Upper lobe of left lung (tissue), 6 donors: ENCODE measurements around the gene CHSY1. TPM values are rescaled to one million over a fixed set of nuclear protein-coding genes. Genes with fewer than 3 reads are reported as not detected.

Experiments used
- ATAC-seq, 2 donors: fragments of 200-7000 bp; cut with Tn5 transposase; one replicate each; pipeline ENCODE4 v1.9.1; 2022; ENCODE audit warnings: mild to moderate bottlenecking in 2 of 2, moderate library complexity in 2 of 2; ENCODE audit not compliant: low FRiP score in 2 of 2
- DNase-seq, 2 donors: peaks; one replicate each; pipeline ENCODE4 v3.0.0-alpha.2; 2019 to 2020
- H3K27ac ChIP-seq, 4 donors: fragments of 200-600 bp; sonication (generic); one replicate each; pipeline ENCODE4 v1.5.1; 2016 to 2019
- H3K27me3 ChIP-seq, 4 donors: fragments of 200-600 bp; sonication (generic); one replicate each; pipeline ENCODE4 v1.5.1; 2017 to 2019
- H3K36me3 ChIP-seq, 4 donors: fragments of 200-600 bp; sonication (generic); one replicate each; pipeline ENCODE4 v1.5.1; 2016 to 2019
- H3K4me1 ChIP-seq, 4 donors: fragments of 200-600 bp; sonication (generic); one replicate each; pipeline ENCODE4 v1.5.1; 2018 to 2019
- H3K4me3 ChIP-seq, 4 donors: fragments of 200-600 bp; sonication (generic); one replicate each; pipeline ENCODE4 v1.5.1; 2017 to 2019; ENCODE audit warnings: mild to moderate bottlenecking in 2 of 4, moderate library complexity in 1 of 4
- H3K9me3 ChIP-seq, 4 donors: fragments of 200-600 bp; sonication (generic); one replicate each; pipeline ENCODE4 v1.5.1; 2018 to 2019
- CTCF ChIP-seq, 6 experiments: fragments of 450-650 bp in 4 of 6; fragments of 200-600 bp in 2 of 6; sonication (generic) in 2 of 6; IDR thresholded peaks; one replicate each; pipeline ENCODE4 v1.5.1; 2016 to 2019; ENCODE audit warnings: antibody characterized with exemption in 6 of 6
- EP300 ChIP-seq, 4 donors: sonication (generic); formaldehyde crosslinking; IDR thresholded peaks; one replicate each; pipeline ENCODE4 v1.5.1; 2017; ENCODE audit warnings: antibody characterized with exemption in 4 of 4, control low read depth in 2 of 4
- POLR2A ChIP-seq, 4 donors: fragments of 450-650 bp; IDR thresholded peaks; one replicate each; pipeline ENCODE4 v1.5.1; 2016 to 2017; ENCODE audit warnings: antibody characterized with exemption in 4 of 4, mild to moderate bottlenecking in 2 of 4
- POLR2AphosphoS5 ChIP-seq, 2 donors: sonication (generic); formaldehyde crosslinking; IDR thresholded peaks; one replicate each; pipeline ENCODE4 v1.5.1; 2017; ENCODE audit warnings: antibody characterized with exemption in 2 of 2
- WGBS, 2 donors: methylation state at CpG; one replicate each; pipeline ENCODE4 v1.1.5; 2017 to 2018; 5-methylcytosine and 5-hydroxymethylcytosine counted together
- total RNA-seq, 6 donors: library from RNA; depleted of rRNA in 4 of 6; stranded (reverse); fragments of >200 nt in 4 of 6; gene quantifications; one replicate each; pipeline versions ENCODE4 v1.1.0 to v1.2.1, GENCODE V29; 2016 to 2021
- donor health status: DM: no; HTN: no; CAD: no; lungs with moderate emphysema.
- donor health status: DM: no; HTN: yes; CAD: no; lungs with severe emphysema.

Gene CHSY1
- total RNA-seq, 6 donors from 2014 or later, result 12.4 to 38.3 (median 23.7) TPM

GRCh38 chr15:101170568-101171350, 81.1 kb downstream of the CHSY1 start:
- ATAC-seq (peak in 1 of 2 donors; percentile 80), DNase-seq (no peak)
- 82 to 85% methylated on average over 20 of the region's 20 CpGs for whole genome bisulfite sequencing, 2 donors
- Histone ChIP-seq H3K9me3 (peaks cover under 1 to 8% (median 3%) of the 10 kb centered on the region in 4 donors), H3K27ac (peak overlapping the region in 3 of 4 donors; percentile 84 to 94 (median 89)), H3K36me3 (peaks cover 0 to 12% (median 3%) of the 10 kb centered on the region in 4 donors), H3K4me3 (no peak overlapping the region), H3K27me3 (no peaks in the 10 kb centered on the region), H3K4me1 (peaks cover 55 to 76% (median 59%) of the 10 kb centered on the region in 4 donors)
- no peak for TF ChIP-seq POLR2A (IDR thresholded peaks at IDR 0.05)
- no peak for TF ChIP-seq CTCF (IDR thresholded peaks at IDR 0.05)
- TF ChIP-seq EP300 (IDR thresholded peaks at IDR 0.05), result no peak
- TF ChIP-seq POLR2AphosphoS5 (IDR thresholded peaks at IDR 0.05), result no peak

DNA sequence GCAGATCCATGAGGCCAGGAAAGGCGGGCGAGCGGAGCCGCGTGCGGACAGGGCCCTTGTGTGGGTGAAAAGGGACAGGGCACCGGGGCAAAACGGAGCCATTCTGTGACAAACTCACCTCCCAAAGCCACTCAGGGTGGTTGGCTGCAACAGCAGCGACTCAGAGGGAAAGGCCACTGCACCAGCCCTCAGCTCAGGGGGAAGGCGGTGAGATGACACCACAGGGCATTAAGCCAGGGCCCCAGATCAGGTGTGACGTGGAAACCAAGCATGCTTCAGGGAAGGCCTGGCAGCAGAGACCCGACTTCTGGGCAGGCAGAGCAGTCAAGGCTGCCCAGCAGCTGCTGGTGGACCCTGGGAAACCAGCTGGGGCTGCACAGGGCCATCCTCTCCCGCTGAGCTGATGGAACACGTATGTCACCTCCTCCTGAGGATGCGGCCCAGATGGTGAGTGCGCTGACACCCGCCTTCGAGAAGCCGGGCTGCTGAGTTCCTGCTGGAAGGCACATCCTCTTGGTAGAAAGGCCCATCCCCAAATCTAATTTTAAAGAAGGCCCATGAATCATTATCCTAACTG, 82.3 kb downstream of the CHSY1 start:
- Histone ChIP-seq H3K27me3 (no peaks in the 10 kb centered on the region), H3K9me3 (peaks cover 5 to 13% (median 8%) of the 10 kb centered on the region in 4 donors), H3K4me3 (no peak overlapping the region), H3K36me3 (peaks cover 0 to 9% (median 0%) of the 10 kb centered on the region in 4 donors), H3K4me1 (peaks cover 47 to 66% (median 52%) of the 10 kb centered on the region in 4 donors), H3K27ac (peak overlapping the region; percentile 16 to 94 (median 86))
- TF ChIP-seq CTCF (IDR thresholded peaks at IDR 0.05), result no peak
- no peak for TF ChIP-seq POLR2AphosphoS5 (IDR thresholded peaks at IDR 0.05)
- TF ChIP-seq POLR2A (IDR thresholded peaks at IDR 0.05), result no peak
- TF ChIP-seq EP300 (IDR thresholded peaks at IDR 0.05), result no peak
- DNase-seq (peak in 1 of 2 donors; percentile 50), ATAC-seq (no peak)
- WGBS, 2 donors, result 89 to 99% methylated on average over 12 to 19 of the region's 19 CpGs

DNA sequence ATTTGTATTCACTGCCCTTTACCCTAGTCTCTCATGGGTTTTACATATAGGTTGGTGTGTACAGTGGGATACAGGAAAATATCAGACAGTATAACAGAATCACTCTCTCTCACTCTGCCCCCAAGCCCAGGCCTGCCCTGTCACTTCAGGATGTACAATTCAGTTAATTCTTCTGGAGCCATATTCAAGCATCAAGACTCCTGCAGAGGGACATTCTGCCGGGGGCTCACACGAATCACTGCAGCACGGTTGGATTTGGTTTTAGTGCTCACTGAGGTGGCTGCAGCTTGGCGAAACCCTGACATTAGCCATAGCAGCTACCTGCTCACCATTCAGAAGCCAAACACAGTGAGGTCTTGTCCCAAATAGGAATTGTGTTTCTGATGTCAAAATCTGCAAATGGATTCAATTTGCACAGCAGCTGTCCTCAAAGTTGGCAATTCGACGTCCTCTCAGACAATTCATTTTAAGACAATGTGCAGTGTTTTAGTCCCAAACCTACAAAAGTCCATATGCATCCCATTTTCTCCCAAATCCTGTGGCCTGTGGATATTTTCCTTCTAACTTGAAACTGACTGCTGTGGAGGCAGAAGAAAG, 82.9 kb downstream of the CHSY1 start:
- H3K9me3 ChIP-seq, result peaks cover 5 to 13% (median 8%) of the 10 kb centered on the region in 4 donors
- peaks cover 0 to 3% (median 0%) of the 10 kb centered on the region in 4 donors for H3K36me3 ChIP-seq
- no peaks in the 10 kb centered on the region for H3K27me3 ChIP-seq
- peaks cover 41 to 60% (median 51%) of the 10 kb centered on the region in 4 donors for H3K4me1 ChIP-seq
- DNase-seq, result no peak
- no peak overlapping the region for H3K4me3 ChIP-seq
- WGBS, 2 donors, result 66 to 94% methylated on average over 4 to 6 of the region's 6 CpGs
- H3K27ac ChIP-seq, result peak overlapping the region; percentile 84 to 94 (median 88)
- no peak for ATAC-seq
- TF ChIP-seq CTCF (IDR thresholded peaks at IDR 0.05) (no peak), POLR2AphosphoS5 (IDR thresholded peaks at IDR 0.05) (no peak), POLR2A (IDR thresholded peaks at IDR 0.05) (no peak), EP300 (IDR thresholded peaks at IDR 0.05) (no peak)

- H3K27ac ChIP-seq, result peak overlapping the region; percentile 84 to 94 (median 88)
- 13% methylated on average over 1 of the region's 1 CpG; no CpG with 5 or more reads in 1 of the 2 donors for WGBS, 2 donors
- peak overlapping the region in 1 of 4 donors; percentile 13 for H3K4me3 ChIP-seq
- H3K4me1 ChIP-seq, result peaks cover 38 to 57% (median 49%) of the 10 kb centered on the region in 4 donors
- no peaks in the 10 kb centered on the region for H3K36me3 ChIP-seq
- DNase-seq, result no peak
- peak in 1 of 2 donors; percentile 47 for TF ChIP-seq POLR2AphosphoS5 (IDR thresholded peaks at IDR 0.05)
- TF ChIP-seq EP300 (IDR thresholded peaks at IDR 0.05), result no peak
- H3K27me3 ChIP-seq, result no peaks in the 10 kb centered on the region
- peak in 1 of 2 donors; percentile 53 for ATAC-seq
- peaks cover 5 to 13% (median 8%) of the 10 kb centered on the region in 4 donors for H3K9me3 ChIP-seq
Observed at GRCh38 chr15:101168463-101168824, 83.4 kb downstream of the CHSY1 start.
